ENCODE results near the gene ZNF337. TPM values are rescaled to one million over a fixed set of nuclear protein-coding genes. Genes with fewer than 3 reads are reported as not detected.

ZNF337 gene
- total RNA-seq, result 10 to 100 TPM; 10.2 to 13.7 TPM

DNA sequence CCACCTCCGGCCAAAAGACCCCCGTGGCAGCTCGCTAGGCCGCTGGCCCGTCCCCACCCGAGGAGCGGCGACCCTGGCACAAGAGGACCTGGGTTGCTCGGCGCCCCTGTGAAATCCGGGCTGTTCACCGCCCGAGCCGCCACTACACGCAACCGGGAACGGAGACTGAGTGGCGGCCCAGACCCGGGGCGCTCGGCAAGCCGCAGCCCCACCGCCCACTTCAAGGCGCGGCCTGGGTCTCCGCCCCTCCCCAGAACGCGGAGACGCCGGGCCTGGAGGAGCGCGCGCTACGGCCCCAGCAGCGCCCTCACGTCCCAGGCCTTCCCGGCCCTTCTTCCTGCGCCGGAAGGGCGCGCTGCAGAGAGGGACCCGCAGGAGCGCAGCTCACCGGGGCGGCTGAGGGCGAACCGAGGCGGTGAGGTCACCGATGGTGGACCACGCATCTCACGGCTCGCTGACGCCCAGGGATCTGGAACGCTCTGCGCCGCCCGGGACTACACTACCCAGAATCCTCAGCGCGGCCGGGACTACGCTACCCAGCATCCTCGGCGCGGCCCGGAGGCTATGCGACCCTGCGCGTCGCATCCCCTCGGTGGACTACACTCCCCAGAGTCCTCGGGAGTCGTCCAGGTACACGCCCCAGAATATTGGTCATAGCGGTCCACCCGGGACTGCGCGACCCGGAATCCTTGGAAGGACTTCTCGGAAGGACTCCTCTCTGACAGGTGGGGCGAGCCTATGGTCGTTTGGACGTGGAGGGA lies at the start of gene ZNF337:
ZNF337 (minus strand) TSS at position 483 of the 761 bp plus-strand sequence. CDS start 10,436 bp downstream, outside the sequence.
- ATAC-seq (peak; percentile 99), DNase-seq (peak; percentile 95 to 97 (median 96))
- peak; percentile 84 to 87 (median 85) for TF ChIP-seq POLR2A (IDR thresholded peaks at IDR 0.05)
- TF ChIP-seq, protein P1, sequence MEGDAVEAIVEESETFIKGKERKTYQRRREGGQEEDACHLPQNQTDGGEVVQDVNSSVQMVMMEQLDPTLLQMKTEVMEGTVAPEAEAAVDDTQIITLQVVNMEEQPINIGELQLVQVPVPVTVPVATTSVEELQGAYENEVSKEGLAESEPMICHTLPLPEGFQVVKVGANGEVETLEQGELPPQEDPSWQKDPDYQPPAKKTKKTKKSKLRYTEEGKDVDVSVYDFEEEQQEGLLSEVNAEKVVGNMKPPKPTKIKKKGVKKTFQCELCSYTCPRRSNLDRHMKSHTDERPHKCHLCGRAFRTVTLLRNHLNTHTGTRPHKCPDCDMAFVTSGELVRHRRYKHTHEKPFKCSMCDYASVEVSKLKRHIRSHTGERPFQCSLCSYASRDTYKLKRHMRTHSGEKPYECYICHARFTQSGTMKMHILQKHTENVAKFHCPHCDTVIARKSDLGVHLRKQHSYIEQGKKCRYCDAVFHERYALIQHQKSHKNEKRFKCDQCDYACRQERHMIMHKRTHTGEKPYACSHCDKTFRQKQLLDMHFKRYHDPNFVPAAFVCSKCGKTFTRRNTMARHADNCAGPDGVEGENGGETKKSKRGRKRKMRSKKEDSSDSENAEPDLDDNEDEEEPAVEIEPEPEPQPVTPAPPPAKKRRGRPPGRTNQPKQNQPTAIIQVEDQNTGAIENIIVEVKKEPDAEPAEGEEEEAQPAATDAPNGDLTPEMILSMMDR (IDR thresholded peaks at IDR 0.05), result peak in 3 of 7 experiments; percentile 11 to 24 (median 23)
- H3K9me3 ChIP-seq, result no peaks in the 10 kb centered on the region
- H3K36me3 ChIP-seq (replicated peaks in 1 of 2; ENCODE audit: insufficient read depth in 1 of 2, low read depth in 2 of 2), result no peaks in the 10 kb centered on the region
- H3K4me1 ChIP-seq, result peaks cover 14% of the 10 kb centered on the region
- peak within 1 kb of the TSS; percentile 69 to 97 for H3K4me3 ChIP-seq
- intact Hi-C loops (cut with DNase I), result loop anchor here (10.0 kb wide), 1 partner anchor 62 kb away; no protein-coding TSS in a partner anchor
- peak within 1 kb of the TSS; percentile 81 to 90 (median 88) for H3K27ac ChIP-seq
- 0% methylated on average over 15 to 68 of the region's 82 CpGs for WGBS, 2 donors
- no peaks in the 10 kb centered on the region for H3K27me3 ChIP-seq

DNA sequence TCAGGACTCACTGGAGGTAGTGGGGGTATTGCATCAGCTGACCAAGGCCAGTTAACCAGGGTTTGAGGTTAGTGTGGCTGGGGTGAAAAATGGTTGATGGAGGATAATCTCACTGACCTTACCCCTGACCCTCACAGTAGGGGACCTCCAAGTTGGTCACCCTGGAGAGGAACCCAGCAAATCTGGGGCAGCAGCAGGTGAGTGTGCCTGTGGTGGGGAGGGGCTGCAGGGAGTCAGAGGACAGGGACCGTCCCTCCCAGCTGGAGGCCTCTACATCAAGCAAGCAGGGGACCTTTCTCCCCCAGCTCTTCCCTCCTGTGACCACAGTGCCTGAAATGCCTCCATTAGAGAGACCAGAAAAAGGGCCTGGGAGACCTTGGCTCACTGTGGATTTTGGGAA lies 49.1 kb upstream of the ZNF337 start:
- intact Hi-C loops (cut with DNase I), result no loop called here
- H3K27ac ChIP-seq, result no peak overlapping the region
- no peaks in the 10 kb centered on the region for H3K36me3 ChIP-seq (replicated peaks in 1 of 2; ENCODE audit: insufficient read depth in 1 of 2, low read depth in 2 of 2)
- H3K4me1 ChIP-seq, result peaks cover 6% of the 10 kb centered on the region
- DNase-seq (no peak), ATAC-seq (no peak)
- TF ChIP-seq POLR2A (IDR thresholded peaks at IDR 0.05), result no peak
- TF ChIP-seq, protein P1 (IDR thresholded peaks at IDR 0.05), result no peak
- no peaks in the 10 kb centered on the region for H3K27me3 ChIP-seq
- 92 to 100% methylated on average over 1 of the region's 1 CpG for WGBS, 2 donors
- H3K4me3 ChIP-seq, result no peak overlapping the region
- no peaks in the 10 kb centered on the region for H3K9me3 ChIP-seq

DNA sequence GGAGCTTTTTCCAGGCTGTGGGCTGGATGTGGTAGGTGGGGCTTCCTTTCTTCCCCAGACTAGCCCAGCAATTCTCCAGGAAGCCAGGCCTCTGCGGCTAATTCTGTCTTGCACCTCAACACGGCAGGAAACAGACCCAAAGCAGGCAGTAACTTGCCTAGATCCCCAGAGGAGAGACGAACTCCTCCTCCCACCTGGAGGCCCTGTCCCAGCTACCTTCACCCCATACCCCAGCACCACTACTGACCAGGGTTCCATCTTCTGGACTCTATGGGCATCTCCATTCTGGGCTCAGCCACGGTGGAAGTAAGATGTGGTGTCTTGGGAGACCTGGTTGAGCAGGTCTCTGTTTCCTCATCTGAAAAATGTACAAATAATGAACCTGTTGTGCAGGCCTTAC lies 48.4 kb upstream of the ZNF337 start:
- TF ChIP-seq, protein P1 (IDR thresholded peaks at IDR 0.05), result no peak
- TF ChIP-seq POLR2A (IDR thresholded peaks at IDR 0.05), result no peak

DNA sequence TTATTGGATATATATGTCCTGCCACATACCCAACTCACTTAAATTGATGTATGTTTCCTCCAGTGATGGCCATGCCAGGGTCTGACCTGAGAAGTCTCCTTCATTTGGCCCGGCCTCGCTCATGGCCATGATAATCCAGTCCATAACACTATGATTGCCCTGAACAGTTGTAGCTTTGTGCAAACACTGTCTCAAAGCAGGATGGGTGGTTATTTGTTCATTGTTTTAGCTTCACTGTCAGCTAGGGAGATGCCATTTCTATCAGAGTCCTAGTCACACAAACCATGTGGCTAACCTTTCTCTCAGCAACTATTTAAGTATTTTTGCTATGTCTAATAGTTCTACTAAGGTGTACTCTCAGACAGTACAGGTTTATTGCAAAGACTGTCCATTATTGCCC lies 47.6 kb upstream of the ZNF337 start:
- DNase-seq, result no peak
- TF ChIP-seq, protein P1 (IDR thresholded peaks at IDR 0.05), result no peak
- TF ChIP-seq POLR2A (IDR thresholded peaks at IDR 0.05), result no peak
- Histone ChIP-seq H3K36me3 (replicated peaks in 1 of 2; ENCODE audit: insufficient read depth in 1 of 2, low read depth in 2 of 2) (no peaks in the 10 kb centered on the region), H3K27ac (no peak overlapping the region), H3K27me3 (no peaks in the 10 kb centered on the region), H3K9me3 (no peaks in the 10 kb centered on the region), H3K4me3 (no peak overlapping the region), H3K4me1 (no peaks in the 10 kb centered on the region)
- intact Hi-C loops (cut with DNase I), result no loop called here
- ATAC-seq, result no peak
- 89 to 92% methylated on average over 2 of the region's 2 CpGs for WGBS, 2 donors

More for the DNA sequence above, 48.4 kb upstream of the ZNF337 start:
- Histone ChIP-seq H3K9me3 (no peaks in the 10 kb centered on the region), H3K4me3 (no peak overlapping the region), H3K4me1 (no peaks in the 10 kb centered on the region), H3K27ac (no peak overlapping the region), H3K27me3 (no peaks in the 10 kb centered on the region), H3K36me3 (replicated peaks in 1 of 2; ENCODE audit: insufficient read depth in 1 of 2, low read depth in 2 of 2) (no peaks in the 10 kb centered on the region)
- no peak for ATAC-seq
- intact Hi-C loops (cut with DNase I), result no loop called here
- DNase-seq, result no peak
- 83 to 84% methylated on average over 1 to 4 of the region's 4 CpGs for WGBS, 2 donors

DNA sequence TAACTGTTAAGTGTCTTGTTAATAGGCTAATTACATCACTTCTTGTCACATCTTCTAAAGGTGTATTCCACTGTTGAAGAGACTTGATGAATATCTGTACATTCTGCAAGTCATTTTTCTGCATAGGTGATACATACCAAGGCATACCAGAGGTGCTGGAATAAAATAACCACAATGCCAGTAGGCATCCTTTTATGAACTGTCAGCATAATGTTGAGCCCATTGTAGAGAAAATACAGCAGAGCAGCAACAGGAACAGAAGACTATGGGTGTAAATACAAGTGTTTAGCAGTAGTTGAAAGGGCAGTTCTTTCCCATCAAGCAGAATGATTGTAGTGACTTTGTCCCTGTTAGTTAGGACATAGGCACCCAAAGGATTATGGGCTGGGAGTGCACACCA lies 44.4 kb upstream of the ZNF337 start:
- DNase-seq, result no peak
- ATAC-seq, result no peak
- Histone ChIP-seq H3K36me3 (replicated peaks in 1 of 2; ENCODE audit: insufficient read depth in 1 of 2, low read depth in 2 of 2) (no peaks in the 10 kb centered on the region), H3K27ac (no peak overlapping the region), H3K4me1 (no peaks in the 10 kb centered on the region), H3K4me3 (no peak overlapping the region), H3K9me3 (no peaks in the 10 kb centered on the region), H3K27me3 (no peaks in the 10 kb centered on the region)
- intact Hi-C loops (cut with DNase I), result no loop called here
- TF ChIP-seq, protein P1 (IDR thresholded peaks at IDR 0.05), result no peak
